Activated naive CD8-positive, alpha-beta T cell treated with anti-CD3 and anti-CD28 coated beads, Interleukin-2, amount 50 U/mL, for 16 hours (primary cell): Measurements from ENCODE around the gene SEMA7A.

Source experiments
- DNase-seq: peaks from one replicate; pipeline ENCODE4 v3.0.0-alpha.2; 2020; ENCODE audit warnings: low read depth, low spot score

The SEMA7A gene

GRCh38 chr15:74415966-74416916, 17.5 kb downstream of the SEMA7A start:
- DNase-seq = no peak

DNA sequence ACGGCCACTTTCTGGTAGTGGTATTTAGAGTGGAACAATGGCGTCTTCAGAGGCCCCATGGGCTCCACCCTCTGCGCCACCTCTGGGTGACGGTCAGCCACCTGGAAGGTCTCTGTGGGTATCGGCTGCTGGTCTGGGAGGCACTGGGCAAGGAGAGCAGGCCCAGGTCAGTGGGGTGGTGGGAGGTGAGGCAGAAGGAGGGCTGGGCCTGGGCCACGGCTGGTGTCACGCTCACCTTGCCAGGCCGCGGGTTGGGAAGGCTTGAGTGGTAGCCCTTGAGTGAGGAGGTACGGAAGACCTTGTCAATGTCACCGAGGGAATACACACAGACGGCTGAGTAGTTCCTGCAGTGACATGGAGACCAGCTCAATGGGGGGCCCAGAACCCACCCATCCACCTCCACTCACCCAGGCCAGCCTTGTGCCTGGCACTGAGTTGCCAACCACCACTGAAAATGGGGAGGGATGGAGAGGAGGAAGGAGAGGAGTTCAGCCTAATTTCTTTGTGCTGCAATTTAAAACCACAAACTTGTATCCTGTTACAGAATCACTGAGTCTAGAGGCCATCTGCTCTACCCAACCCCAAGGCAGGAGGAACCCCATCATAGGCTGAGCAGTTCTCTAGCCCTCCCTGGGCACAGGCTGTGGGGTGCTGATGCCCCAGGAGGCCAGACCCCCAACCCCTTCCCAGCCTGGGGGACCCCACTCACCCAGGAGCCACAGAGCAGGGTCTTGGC, 19.0 kb downstream of the SEMA7A start:
- DNase-seq = no peak

DNA sequence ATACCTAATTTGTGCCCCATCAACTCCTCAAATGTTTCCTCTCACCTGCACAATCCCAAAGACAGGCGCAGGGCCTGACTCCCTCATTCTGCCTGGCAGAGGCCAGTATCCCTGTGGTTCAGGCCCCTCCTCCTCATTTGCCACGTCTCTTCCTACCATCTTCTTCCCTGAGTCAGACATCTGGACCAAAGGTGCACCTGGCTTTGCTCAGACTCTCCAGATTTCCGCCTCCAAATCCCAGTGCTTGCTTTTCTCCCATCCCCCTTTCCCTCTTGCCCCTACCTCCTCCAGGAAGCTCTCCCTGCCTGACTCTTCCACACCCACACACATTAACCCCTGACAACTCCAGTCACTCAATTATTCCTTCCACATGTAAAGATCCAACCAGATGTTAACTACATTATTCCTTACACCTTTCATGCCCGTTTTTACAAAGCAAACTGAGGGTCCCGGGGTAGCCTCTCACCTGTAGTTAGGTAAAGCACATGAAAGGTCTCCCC, 19.6 kb downstream of the SEMA7A start:
- DNase-seq = no peak

DNA sequence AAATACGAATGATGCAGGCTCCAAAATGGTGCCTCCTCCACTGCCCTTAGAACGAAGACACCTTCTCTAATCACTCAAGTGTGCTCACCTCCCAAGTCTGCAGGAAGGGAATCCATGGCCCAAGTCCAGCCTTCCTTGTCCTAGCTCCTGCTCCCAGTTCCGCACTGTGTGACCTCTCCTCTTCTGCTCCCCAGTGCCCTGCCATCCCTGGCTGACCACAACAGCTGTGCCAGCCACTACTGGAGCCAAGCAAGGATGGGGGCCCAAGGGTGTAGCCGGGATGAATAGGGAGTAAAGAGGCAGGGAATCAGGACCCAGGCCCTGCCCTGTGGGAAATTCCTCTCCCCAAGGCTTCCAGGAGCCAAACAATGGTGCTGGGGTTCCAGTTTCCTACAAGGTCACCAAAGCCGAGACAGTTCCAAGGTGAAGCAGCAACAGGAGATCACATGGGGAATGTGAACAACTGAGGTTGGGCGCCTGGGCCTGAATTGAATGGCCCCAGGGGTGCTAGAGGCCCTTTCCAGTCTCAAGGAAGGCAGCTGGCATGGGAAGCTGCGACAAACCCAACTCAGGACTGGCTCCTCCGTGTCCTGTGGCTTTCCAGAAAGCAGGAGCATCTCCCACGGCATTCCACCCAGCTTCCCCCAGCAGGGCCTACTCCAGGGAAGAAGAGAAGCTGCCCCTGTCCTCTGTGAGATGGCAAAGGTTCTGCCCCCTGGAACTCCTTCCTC, 20.2 kb downstream of the SEMA7A start:
- DNase-seq = no peak

DNA sequence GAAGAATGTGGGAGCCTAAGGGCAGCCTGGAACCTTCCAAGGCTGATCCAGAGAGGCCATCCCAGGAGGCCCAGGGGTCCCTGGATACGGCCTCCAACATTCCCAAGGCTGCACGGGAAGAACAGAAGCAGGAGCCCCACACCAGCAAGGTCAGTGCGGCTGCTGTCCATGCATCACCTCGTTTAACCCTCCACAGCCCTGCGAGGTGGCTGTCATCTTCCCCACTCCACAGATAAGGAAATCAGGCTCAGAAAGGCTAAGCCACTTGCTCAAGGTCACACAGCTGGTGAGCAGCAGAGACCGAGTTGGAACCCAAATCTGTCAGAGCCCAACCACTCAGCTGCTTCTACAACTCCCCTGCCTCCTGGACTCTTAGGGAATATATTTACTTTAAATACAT, 21.6 kb downstream of the SEMA7A start:
- no peak for DNase-seq

- no peak for DNase-seq
These were observed 22.1 kb downstream of the SEMA7A start for GRCh38 chr15:74411686-74412085.

DNA sequence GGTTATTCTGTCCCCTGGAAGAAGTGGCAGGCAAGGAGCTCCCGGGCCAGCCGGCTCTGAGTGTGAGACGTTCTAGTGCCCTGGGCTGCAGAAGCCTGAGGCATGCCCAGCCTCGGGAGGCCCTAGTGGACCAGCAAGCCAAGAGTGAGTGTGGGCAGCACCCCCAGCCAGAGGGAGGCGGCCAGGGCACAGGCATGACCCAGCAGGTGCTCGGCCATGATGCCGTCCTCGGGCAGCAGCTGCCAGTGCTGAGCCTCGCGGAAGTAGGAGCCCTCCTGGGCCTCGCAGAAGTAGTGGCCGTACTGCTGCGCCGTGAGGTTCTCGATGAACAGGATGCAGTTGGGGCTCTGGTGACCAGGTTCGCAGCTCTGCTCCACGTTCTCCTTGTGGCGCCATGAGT, 23.3 kb downstream of the SEMA7A start:
- no peak for DNase-seq

- no peak for DNase-seq
These were observed 24.5 kb downstream of the SEMA7A start for GRCh38 chr15:74409225-74409624.

DNA sequence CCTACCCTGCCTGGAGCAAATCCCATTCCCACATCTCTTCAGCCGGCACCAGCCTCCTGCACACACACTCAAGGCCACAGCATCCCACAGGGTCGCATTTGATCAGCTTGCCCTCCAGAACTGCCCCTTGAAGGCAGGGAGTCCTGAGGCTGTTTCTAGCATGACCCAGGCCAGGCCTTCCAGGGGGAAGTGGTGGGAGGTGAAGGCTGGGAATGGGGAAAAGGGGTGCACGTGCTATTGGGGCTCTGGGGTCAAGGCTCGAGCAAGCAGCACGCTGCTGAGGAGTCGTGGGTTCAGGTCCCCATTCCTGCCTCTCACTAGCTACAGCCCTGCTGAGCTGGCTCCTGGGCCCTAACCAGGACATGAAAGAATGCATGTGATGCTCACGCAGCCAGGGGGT, 24.9 kb downstream of the SEMA7A start:
- DNase-seq = no peak

DNA sequence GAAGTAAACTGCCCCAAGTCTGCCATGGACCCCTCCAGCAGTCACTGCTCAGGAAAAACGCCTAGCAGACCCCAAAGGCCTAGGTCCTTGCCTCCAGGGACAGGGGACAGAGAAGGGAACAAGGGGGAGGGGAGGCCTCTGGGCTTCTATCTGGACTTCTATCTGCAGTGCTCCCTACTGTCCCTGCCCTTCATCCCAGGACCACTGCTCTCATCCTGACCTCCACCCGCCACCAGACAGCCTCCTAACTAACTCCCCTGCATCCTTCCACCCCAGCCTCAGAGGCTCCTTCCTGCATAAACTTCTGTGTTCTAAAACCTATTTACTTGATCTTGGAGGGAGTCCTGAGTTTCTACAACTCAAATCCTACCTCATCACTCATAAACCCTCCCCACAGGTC, 25.4 kb downstream of the SEMA7A start:
- DNase-seq = no peak

GRCh38 chr15:74406992-74407705, 26.6 kb downstream of the SEMA7A start:
- DNase-seq = no peak

GRCh38 chr15:74406517-74406916, 27.2 kb downstream of the SEMA7A start:
- no peak for DNase-seq

GRCh38 chr15:74405823-74406222, 27.9 kb downstream of the SEMA7A start:
- no peak for DNase-seq

GRCh38 chr15:74403991-74404563, 29.7 kb downstream of the SEMA7A start:
- DNase-seq = no peak

GRCh38 chr15:74403588-74403919, 30.2 kb downstream of the SEMA7A start:
- DNase-seq = no peak

DNA sequence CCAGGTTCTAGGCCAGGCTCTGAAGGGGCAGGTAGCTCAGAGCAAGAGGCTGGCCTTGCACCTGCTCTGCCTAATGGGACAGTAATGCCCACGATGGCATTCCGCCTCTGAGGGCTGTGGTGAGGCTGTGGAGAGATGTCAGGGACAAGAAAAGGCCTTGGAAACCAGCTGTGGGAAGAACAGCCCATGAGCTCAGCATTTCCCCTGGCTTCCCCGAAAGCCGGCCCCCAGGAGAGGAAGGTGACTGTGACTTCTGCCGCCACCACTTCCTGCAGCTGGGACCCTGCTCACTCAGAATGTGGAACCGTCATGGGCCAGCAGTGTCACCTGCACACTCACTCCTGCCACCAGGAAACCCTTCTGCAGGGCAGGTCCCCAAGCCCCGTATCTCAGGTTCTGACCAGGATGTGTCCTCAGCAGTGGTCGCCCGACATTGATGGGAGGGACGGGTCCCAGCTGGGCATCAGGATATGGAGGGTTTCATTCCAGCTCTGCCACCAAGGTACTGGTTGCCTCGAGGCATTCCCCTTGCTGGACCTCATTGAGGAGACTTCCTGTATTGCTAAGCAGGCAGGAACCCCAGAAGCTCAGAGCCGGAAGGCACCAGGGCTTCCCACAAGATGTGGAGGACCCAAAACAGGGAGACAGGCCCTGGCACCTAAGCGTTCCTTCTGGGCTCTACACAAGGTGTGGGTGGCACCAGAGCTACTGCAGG, 30.7 kb downstream of the SEMA7A start:
- DNase-seq = peak; percentile 66

- no peak for DNase-seq
These were observed 31.4 kb downstream of the SEMA7A start for GRCh38 chr15:74402337-74402841.

DNA sequence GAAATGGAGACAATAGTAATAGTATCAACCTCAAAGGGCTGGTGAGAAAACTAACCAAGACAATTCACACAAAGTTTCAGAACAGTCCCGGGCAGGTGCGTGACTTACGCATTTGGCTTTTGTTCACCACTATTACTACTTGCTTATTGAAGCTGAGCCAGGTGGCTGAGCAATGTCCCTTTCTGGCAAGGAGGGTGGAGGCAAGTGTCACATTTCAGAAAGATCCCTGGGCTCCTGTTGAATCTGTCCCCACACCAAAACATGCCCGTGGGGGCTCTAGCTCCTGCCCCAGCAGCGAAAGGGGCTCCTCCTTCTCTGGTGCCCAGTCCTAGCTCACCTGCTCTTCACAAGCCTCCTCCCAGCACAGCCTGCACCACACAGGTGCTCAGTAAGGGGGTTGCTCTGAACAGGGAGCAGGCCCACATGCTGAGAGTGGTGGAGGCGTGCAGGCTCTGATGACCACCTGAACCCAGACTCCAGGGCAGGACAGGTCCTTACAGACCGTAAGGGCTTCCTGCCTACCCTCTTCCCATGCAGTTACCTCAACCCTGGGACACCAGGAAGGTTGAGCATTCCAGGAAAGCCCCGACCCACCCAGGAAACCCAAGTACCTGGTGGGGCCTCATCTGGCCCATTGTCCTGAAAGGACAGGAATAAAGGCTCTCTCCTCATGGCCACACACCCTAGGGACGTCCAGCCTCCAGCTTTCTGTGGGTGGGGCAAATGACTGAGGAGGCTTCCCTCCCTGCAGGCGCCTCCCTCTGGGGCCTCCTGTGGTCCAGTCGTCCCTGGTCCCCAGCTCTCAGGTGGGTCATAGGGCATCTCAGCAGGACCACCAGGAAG, 32.6 kb downstream of the SEMA7A start:
- DNase-seq = no peak

DNA sequence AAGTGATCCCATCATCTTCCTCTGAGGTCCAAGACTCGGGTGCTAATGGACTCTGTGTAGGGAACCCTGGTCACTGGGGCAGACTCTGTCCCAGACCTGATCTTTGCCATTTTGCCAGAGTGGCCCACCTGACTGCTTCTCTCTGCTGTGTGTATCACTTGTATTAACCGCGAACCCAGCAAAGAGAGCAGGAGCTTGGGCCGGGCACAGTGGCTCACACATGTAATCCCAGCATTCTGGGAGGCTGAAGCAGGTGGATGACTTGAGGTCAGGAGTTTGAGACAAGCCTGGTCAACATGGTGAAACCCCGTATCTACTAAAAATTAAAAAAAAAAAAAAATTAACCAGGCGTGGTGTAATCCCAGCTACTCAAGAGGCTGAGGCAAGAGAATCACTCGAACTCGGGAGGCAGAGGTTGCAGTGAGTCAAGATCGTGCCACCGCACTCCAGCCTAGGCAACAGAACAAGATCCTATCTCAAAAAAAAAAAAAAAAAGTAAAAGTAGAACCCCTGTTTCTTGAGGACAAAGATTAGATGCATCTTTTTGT, 33.4 kb downstream of the SEMA7A start:
- no peak for DNase-seq
